Measurements from ENCODE around the gene PPP1R12A.
A peak's percentile ranks its signal among the peaks of the same experiment; 100 is the strongest.

The PPP1R12A gene

GRCh38 chr12:79935624-79936345 is 888 bp upstream of the PPP1R12A start:
- DNase-seq (ENCODE audit: low spot score) = no peak

GRCh38 chr12:79934281-79935020 is 446 bp downstream of the PPP1R12A start:
- DNase-seq (ENCODE audit: low spot score) = peak; percentile 42

- peak; percentile 8 for DNase-seq (ENCODE audit: low spot score)
Measured at GRCh38 chr12:79933532-79934264, 1.2 kb downstream of the PPP1R12A start.

- no peak for DNase-seq (ENCODE audit: low spot score)
Measured at GRCh38 chr12:79933043-79933442, 1.9 kb downstream of the PPP1R12A start.

- DNase-seq (ENCODE audit: low spot score) = no peak
Measured at GRCh38 chr12:79932357-79932756, 2.5 kb downstream of the PPP1R12A start.

- no peak for DNase-seq (ENCODE audit: low spot score)
Measured at GRCh38 chr12:79929065-79929464, 5.8 kb downstream of the PPP1R12A start.

- no peak for DNase-seq (ENCODE audit: low spot score)
Measured at GRCh38 chr12:79927772-79928474, 7.0 kb downstream of the PPP1R12A start.

GRCh38 chr12:79926951-79927350 is 7.9 kb downstream of the PPP1R12A start:
- DNase-seq (ENCODE audit: low spot score) = no peak

GRCh38 chr12:79925492-79925891 is 9.4 kb downstream of the PPP1R12A start:
- no peak for DNase-seq (ENCODE audit: low spot score)

GRCh38 chr12:79921786-79922185 is 13.1 kb downstream of the PPP1R12A start:
- no peak for DNase-seq (ENCODE audit: low spot score)

DNA sequence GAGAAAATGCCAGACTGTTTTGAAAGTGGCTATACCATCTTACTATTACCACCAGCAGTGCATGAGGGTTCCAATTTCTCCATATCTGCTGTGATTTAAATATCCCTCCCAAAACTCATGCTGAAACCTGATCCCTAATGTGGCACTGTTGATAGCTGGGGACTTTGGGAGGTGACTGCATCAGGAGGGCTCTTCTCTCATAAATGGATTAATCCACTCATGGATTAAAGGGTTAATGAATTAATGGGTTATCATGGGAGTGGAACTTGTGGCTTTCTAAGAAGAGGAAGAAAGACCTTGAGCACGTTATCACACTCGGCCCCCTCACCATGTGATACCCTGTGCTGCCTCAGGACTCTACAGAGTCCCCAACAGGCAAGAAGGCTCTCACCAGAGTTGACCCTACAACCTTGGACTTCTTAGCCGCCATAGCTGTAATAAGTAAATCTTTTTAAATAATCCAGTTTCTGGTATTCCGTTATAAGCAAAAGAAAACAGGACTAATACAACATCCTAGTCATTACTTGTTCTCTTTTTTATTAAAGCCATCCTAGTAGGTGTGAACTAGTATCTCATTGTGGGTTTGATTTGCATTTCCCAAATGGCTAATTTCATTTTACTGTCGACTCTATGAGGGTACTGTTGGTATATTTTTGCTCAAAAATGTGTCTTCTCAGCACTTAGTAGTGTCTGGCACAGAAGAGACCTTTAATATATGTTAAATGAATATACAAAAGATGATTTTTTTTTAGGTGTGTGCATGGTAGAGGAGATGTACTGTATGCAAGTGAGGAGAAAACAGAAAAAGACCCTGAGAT is 14.3 kb downstream of the PPP1R12A start:
- no peak for DNase-seq (ENCODE audit: low spot score)

GRCh38 chr12:79919762-79920161 is 15.1 kb downstream of the PPP1R12A start:
- no peak for DNase-seq (ENCODE audit: low spot score)

DNA sequence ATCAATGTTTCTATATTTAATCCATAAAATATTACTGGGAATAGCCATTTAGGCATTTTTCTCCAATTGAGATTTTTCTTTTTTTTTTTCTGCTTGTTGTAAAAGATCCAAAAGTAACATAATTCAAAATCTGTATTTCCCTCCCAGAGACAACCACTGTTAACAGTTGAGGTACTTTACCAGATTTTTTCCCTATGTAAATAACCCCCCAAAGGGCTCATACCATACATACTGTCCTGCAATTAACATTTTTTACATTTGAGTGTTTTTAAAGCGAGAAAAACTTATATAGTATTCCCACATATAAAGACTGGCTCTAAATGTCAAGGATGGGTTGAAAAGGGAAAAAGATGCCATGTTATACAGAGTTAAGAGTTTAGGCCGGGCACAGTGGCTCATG is 18.1 kb downstream of the PPP1R12A start:
- no peak for DNase-seq (ENCODE audit: low spot score)

GRCh38 chr12:79911889-79912656 is 22.8 kb downstream of the PPP1R12A start:
- no peak for DNase-seq (ENCODE audit: low spot score)

GRCh38 chr12:79908366-79908765 is 26.5 kb downstream of the PPP1R12A start:
- no peak for DNase-seq (ENCODE audit: low spot score)

GRCh38 chr12:79901506-79901905 is 33.4 kb downstream of the PPP1R12A start:
- DNase-seq (ENCODE audit: low spot score) = no peak

GRCh38 chr12:79900951-79901350 is 33.9 kb downstream of the PPP1R12A start:
- no peak for DNase-seq (ENCODE audit: low spot score)

GRCh38 chr12:79900199-79900598 is 34.7 kb downstream of the PPP1R12A start:
- DNase-seq (ENCODE audit: low spot score) = no peak

DNA sequence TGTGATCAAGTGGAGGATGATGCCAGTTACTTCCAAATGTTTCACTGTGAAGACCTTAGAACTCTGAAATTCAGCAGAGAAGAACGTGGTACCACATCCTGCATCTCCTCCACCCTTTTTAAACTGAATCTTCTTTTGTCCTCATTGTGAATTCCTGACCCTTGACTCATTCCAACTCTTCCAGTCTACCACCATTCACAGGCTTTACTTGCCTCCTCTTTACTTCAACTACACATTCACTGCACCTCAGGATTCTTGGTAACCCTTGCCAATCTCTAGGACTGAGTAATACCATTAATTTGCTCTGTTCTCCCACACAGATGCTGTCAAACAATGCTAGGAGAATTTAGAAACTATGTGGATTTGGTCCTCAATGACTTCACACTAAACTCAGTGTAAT is 37.3 kb downstream of the PPP1R12A start:
- DNase-seq (ENCODE audit: low spot score) = no peak

GRCh38 chr12:79895804-79896203 is 39.1 kb downstream of the PPP1R12A start:
- no peak for DNase-seq (ENCODE audit: low spot score)

DNA sequence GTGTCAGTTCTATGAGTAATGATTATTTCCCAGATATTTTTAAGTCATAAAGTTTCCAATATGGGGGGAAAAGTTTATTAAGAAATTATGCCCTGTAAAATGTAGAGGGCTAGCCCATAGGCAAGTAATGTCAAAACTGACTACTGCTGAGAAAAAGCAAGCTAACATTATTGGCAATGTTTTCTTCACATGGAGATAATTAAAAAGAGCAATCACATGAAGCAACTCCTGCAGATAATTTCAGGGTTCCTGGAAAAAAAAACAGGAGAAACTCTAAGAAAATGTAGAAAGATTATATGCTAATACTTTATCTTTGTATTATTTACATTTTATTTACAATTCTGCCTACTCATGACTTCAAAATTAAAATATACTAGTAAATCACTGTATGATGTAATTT is 39.8 kb downstream of the PPP1R12A start:
- DNase-seq (ENCODE audit: low spot score) = no peak
